SK-N-SH treated with all-trans-retinoic acid at 6 μM for 48 hours (cell line): ENCODE results near the gene FTCDNL1.

Experiments used
- ARNTL ChIP-seq: fragments of 450-650 bp; formaldehyde crosslinking; IDR thresholded peaks from 2 replicates; pipeline ENCODE4 v1.5.0; 2020; ENCODE audit warnings: low read depth, mild to moderate bottlenecking, moderate library complexity, borderline replicate concordance
- BACH2 ChIP-seq: fragments of 250-450 bp; sonication (Bioruptor Pico); IDR thresholded peaks from 2 replicates; pipeline ENCODE4 v1.9.0; 2021; ENCODE audit warnings: mild to moderate bottlenecking, borderline replicate concordance
- ESRRG ChIP-seq: fragments of 250-450 bp; sonication (Bioruptor Pico); IDR thresholded peaks from 2 replicates; pipeline ENCODE4 v1.6.1; 2021; ENCODE audit warnings: mild to moderate bottlenecking
- ISL1 ChIP-seq: fragments of 250-450 bp; sonication (Bioruptor Pico); IDR thresholded peaks from 2 replicates; pipeline ENCODE4 v2.1.2; 2022; ENCODE audit warnings: mild to moderate bottlenecking, moderate library complexity
- PPARA ChIP-seq: fragments of 250-450 bp; sonication (Bioruptor Pico); IDR thresholded peaks from 2 replicates; pipeline ENCODE4 v1.5.0; 2020; ENCODE audit warnings: mild to moderate bottlenecking, borderline replicate concordance
- TOX ChIP-seq: fragments of 250-450 bp; sonication (Bioruptor Pico); IDR thresholded peaks from 2 replicates; pipeline ENCODE4 v1.8.0; 2021; ENCODE audit warnings: mild to moderate bottlenecking, moderate library complexity, borderline replicate concordance
- ZFP30 ChIP-seq: fragments of 450-650 bp; formaldehyde crosslinking; IDR thresholded peaks from 2 replicates; pipeline ENCODE4 v1.5.0; 2022; ENCODE audit warnings: mild to moderate bottlenecking, moderate library complexity
- ZNF565 ChIP-seq: fragments of 450-650 bp; formaldehyde crosslinking; conservative IDR thresholded peaks from 2 replicates; pipeline ENCODE4 v1.5.0; 2020; ENCODE audit warnings: low read depth, mild to moderate bottlenecking, moderate library complexity
- ZNF8 ChIP-seq: fragments of 450-650 bp; formaldehyde crosslinking; IDR thresholded peaks from 2 replicates; pipeline ENCODE4 v1.5.0; 2020; ENCODE audit warnings: mild to moderate bottlenecking, moderate library complexity
- TF ChIP-seq, protein P1 (sequence below): fragments of 250-450 bp; sonication (Bioruptor Pico); IDR thresholded peaks from 2 replicates; pipeline ENCODE4 v1.8.0; 2020; ENCODE audit warnings: mild to moderate bottlenecking, moderate library complexity, borderline replicate concordance

DNA sequence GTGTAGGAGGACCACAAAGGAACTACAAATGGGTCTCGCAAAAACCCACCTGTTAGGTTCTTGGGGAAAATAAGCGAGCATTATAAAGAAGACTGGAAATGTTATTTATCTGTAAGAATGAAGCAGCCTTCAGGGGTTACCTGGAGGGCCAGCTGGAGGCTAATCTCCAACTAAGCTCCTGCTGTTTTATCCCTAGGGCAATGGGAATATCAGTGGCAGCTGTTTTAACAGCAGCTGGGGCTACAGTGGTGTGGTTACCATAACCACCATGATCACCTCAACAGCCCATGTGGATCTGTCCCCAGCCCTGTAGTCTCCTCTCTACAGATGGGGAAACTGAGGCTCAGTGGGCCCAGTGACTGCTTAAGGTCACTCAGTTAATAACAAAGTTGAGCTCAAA, 108.1 kb downstream of the FTCDNL1 start:
- TF ChIP-seq ZNF565 (CRISPR knock-in tag) (no peak), PPARA (CRISPR knock-in tag) (no peak), ZNF8 (CRISPR knock-in tag) (no peak), BACH2 (CRISPR knock-in tag) (no peak), ARNTL (CRISPR knock-in tag) (no peak), ZFP30 (CRISPR knock-in tag) (no peak), TOX (CRISPR knock-in tag) (no peak), ESRRG (CRISPR knock-in tag) (no peak), ISL1 (CRISPR knock-in tag) (no peak)
- TF ChIP-seq, protein P1, sequence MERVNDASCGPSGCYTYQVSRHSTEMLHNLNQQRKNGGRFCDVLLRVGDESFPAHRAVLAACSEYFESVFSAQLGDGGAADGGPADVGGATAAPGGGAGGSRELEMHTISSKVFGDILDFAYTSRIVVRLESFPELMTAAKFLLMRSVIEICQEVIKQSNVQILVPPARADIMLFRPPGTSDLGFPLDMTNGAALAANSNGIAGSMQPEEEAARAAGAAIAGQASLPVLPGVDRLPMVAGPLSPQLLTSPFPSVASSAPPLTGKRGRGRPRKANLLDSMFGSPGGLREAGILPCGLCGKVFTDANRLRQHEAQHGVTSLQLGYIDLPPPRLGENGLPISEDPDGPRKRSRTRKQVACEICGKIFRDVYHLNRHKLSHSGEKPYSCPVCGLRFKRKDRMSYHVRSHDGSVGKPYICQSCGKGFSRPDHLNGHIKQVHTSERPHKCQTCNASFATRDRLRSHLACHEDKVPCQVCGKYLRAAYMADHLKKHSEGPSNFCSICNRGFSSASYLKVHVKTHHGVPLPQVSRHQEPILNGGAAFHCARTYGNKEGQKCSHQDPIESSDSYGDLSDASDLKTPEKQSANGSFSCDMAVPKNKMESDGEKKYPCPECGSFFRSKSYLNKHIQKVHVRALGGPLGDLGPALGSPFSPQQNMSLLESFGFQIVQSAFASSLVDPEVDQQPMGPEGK, result no peak
